Hematopoietic multipotent progenitor cell treated with erythropoietin and hydrocortisone succinate and interleukin-3 and kit ligand, for 15 days (in vitro differentiated cells): ENCODE data around the gene NGFR.

Experiments used
- DNase-seq: peaks from one replicate; pipeline ENCODE4 v3.0.0-alpha.2; 2015; ENCODE audit warnings: low spot score

NGFR gene, protein sequence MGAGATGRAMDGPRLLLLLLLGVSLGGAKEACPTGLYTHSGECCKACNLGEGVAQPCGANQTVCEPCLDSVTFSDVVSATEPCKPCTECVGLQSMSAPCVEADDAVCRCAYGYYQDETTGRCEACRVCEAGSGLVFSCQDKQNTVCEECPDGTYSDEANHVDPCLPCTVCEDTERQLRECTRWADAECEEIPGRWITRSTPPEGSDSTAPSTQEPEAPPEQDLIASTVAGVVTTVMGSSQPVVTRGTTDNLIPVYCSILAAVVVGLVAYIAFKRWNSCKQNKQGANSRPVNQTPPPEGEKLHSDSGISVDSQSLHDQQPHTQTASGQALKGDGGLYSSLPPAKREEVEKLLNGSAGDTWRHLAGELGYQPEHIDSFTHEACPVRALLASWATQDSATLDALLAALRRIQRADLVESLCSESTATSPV

DNA sequence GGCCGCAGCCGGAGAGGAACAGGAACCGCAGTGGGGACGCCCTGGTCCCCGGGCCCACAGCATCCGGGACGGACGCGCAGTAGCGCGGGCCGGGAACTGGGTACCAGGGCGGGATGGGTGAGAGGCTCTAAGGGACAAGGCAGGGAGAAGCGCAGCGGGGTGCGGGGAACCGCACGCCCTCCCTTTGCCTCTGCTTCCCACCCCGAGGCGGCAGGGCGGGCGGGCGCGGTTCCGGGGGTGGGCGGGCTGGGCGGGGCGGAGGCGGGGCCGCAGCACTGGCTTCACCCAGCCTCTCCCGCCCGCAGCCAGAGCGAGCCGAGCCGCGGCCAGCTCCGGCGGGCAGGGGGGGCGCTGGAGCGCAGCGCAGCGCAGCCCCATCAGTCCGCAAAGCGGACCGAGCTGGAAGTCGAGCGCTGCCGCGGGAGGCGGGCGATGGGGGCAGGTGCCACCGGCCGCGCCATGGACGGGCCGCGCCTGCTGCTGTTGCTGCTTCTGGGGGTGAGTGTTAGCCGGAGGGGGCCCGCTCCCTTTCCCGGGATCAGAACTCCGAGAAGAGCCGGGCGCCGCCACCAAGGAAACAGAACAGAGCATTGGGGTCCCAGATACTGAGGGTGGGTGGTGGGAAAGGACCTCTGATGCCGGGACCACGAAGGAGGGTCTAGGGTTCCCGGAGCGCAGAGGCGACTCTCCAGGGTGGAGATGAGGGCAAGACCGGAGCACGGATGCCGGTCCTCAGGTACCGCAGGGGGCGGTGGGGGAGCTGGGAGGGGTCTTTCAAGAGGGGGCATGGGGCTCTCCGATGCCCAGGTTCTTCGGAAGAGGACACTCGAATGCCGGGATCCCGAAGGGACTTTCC is at the start of gene NGFR:
Gene NGFR, plus strand, starts transcription at position 308 of the 856 bp plus-strand sequence. Its CDS starts 125 bp downstream, at position 433.
- no peak for DNase-seq

DNA sequence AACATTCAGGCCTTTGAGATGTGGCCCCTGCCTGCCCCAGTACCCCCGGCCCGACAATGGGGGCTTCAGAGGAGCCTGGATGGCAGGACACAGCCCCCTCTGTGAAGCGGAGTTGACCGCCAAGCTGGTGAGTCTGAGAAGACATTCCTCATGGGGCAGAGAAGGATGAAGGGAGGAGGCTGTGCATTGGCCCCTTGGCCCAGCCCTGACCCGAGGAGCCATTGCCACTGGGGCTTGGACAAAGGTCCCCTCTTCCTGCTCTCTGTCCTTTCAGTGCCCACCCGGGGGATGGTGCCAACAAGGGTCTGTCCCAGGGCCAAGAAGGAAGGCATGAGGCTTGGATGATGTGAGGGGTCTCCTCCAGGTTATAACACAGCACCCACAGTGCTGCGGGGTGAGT is 49.5 kb upstream of the NGFR start:
- no peak for DNase-seq

GRCh38 chr17:49447628-49448302 is 47.3 kb upstream of the NGFR start:
- no peak for DNase-seq

GRCh38 chr17:49450181-49450580 is 44.9 kb upstream of the NGFR start:
- no peak for DNase-seq

DNA sequence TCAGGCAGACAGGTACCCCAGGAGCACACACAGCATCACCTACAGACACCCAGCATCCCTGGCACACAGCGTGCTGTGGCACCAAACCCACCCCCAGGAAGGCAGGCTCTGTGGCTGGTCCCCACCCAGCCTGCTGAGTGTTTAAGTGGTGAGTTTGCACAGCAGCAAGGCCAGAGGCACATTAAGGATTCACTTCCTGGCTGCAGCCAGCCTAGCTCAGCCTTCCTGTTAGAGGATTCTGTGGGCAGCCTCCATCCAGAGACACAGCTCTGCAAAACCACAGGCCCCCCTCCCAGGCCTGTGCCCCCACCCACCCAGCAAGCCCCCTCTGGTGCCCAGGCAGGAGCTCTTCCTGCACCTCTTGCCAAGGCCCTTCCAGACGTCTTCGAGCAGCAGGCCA is 44.4 kb upstream of the NGFR start:
- DNase-seq = no peak

GRCh38 chr17:49452201-49452600 is 42.9 kb upstream of the NGFR start:
- no peak for DNase-seq

GRCh38 chr17:49452661-49453060 is 42.4 kb upstream of the NGFR start:
- DNase-seq = no peak

- DNase-seq = no peak
Measured at GRCh38 chr17:49454050-49454449, 41.0 kb upstream of the NGFR start.

- no peak for DNase-seq
Measured at GRCh38 chr17:49455272-49455861, 39.7 kb upstream of the NGFR start.

GRCh38 chr17:49456183-49456965 is 38.7 kb upstream of the NGFR start:
- no peak for DNase-seq

GRCh38 chr17:49457564-49458535 is 37.2 kb upstream of the NGFR start:
- DNase-seq = no peak

DNA sequence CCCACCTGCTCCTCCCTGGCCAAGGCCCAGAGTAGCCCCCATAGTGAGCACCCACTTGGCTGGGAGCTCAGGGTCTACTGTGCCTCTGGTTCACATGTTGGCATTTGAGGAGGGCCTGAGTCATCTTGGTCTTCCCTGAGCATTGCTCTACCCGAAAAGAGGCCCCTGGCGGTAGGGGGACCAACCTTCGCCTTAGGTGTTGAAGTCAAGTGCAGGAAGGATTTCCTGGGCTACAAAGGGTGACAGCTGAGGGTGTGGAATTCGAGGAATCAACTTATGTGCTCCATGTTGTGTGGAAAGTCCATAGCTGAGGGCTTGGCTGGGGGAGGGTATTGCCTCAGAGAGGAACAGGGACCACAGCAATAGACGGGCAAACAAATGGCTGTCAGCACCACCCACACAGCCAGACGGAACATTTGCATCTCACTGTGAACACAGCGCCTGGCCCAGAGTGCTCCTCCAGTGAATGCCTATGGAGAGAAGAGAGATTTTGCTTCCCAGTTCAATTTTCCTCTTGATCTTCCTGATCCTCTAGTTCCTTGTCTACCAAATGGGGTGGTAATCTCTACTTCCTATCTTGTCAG is 35.6 kb upstream of the NGFR start:
- no peak for DNase-seq

- DNase-seq = no peak
Measured at GRCh38 chr17:49460401-49460800, 34.7 kb upstream of the NGFR start.

- DNase-seq = no peak
Measured at GRCh38 chr17:49461580-49461979, 33.5 kb upstream of the NGFR start.

GRCh38 chr17:49464049-49464448 is 31.0 kb upstream of the NGFR start:
- DNase-seq = no peak

- no peak for DNase-seq
Measured at GRCh38 chr17:49465331-49465903, 29.7 kb upstream of the NGFR start.

DNA sequence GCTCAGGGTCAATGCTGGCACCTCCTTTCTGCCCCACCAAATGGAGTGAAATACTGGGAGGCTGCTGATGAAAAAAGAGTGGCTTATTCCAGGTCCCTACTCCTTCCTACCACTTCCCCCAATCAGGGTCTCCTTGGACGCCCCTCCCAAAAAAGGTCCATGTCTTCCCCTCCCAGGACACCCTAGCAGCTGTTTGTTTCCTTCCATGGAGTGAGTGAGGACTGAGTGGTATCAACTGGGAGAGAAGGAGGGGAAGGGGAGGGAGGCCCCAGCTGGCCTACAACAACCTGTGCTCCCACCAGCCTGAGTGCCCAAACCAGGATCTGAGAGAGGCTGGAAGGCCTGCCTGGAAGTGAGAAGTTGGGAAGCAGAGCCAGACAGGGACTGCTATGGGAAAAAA is 28.7 kb upstream of the NGFR start:
- DNase-seq = no peak

GRCh38 chr17:49467175-49467574 is 27.9 kb upstream of the NGFR start:
- no peak for DNase-seq

GRCh38 chr17:49468811-49469385 is 26.2 kb upstream of the NGFR start:
- DNase-seq = no peak
